HepG2 (cell line): ENCODE measurements around the gene STX1B. TPM values are rescaled to one million over a fixed set of nuclear protein-coding genes. Genes with fewer than 3 reads are reported as not detected.
A peak's percentile ranks its signal among the peaks of the same experiment; 100 is the strongest.

Experiments
- DBP ChIP-seq: sonication (generic); formaldehyde crosslinking; IDR thresholded peaks from 2 replicates; pipeline ENCODE4 v1.4.0; 2020; ENCODE audit warnings: missing genetic modification reagents; ENCODE audit errors: not compliant biosample characterization
- DNMT3B ChIP-seq: conservative IDR thresholded peaks from 2 replicates; pipeline ENCODE4 v1.6.1; 2016; ENCODE audit warnings: missing biosample characterization, control low read depth
- FOXC1 ChIP-seq: sonication (generic); formaldehyde crosslinking; IDR thresholded peaks from 2 replicates; pipeline ENCODE4 v1.8.0; 2022; ENCODE audit warnings: mild to moderate bottlenecking, missing genetic modification reagents, borderline replicate concordance
- GTF3A ChIP-seq: sonication (generic); formaldehyde crosslinking; conservative IDR thresholded peaks from 2 replicates; pipeline ENCODE4 v1.4.0; 2020; ENCODE audit warnings: mild to moderate bottlenecking, missing genetic modification reagents
- JDP2 ChIP-seq: sonication (generic); formaldehyde crosslinking; IDR thresholded peaks from 2 replicates; pipeline ENCODE4 v1.8.1; 2022; ENCODE audit warnings: missing genetic modification reagents, borderline replicate concordance
- KLF12 ChIP-seq: sonication (generic); formaldehyde crosslinking; IDR thresholded peaks from 2 replicates; pipeline ENCODE4 v1.4.0; 2020; ENCODE audit warnings: missing genetic modification reagents, borderline replicate concordance
- MTF2 ChIP-seq: sonication (generic); formaldehyde crosslinking; IDR thresholded peaks from 2 replicates; pipeline ENCODE4 v1.5.0; 2020; ENCODE audit warnings: missing genetic modification reagents, borderline replicate concordance
- PHF20 ChIP-seq: sonication (generic); formaldehyde crosslinking; IDR thresholded peaks from 2 replicates; pipeline ENCODE4 v1.5.0; 2020; ENCODE audit warnings: mild to moderate bottlenecking, missing genetic modification reagents
- POLR2A ChIP-seq, 2 experiments: IDR thresholded peaks; 2 replicates each; pipeline ENCODE4 v1.6.1; 2011; ENCODE audit warnings: low read depth in 2 of 2, low read length in 2 of 2, mild to moderate bottlenecking in 1 of 2, moderate library complexity in 1 of 2; ENCODE audit not compliant: insufficient read depth in 1 of 2
- REL ChIP-seq: sonication (generic); formaldehyde crosslinking; conservative IDR thresholded peaks from 2 replicates; pipeline ENCODE4 v1.8.0; 2022; ENCODE audit warnings: mild to moderate bottlenecking, missing genetic modification reagents, moderate library complexity
- SMAD9 ChIP-seq: sonication (generic); formaldehyde crosslinking; IDR thresholded peaks from 2 replicates; pipeline ENCODE4 v1.5.1; 2020; ENCODE audit warnings: mild to moderate bottlenecking, missing genetic modification reagents
- SNAPC2 ChIP-seq: sonication (generic); formaldehyde crosslinking; IDR thresholded peaks from 2 replicates; pipeline ENCODE4 v1.8.1; 2022; ENCODE audit warnings: mild to moderate bottlenecking, missing genetic modification reagents
- TCF7L2 ChIP-seq: IDR thresholded peaks from 2 replicates; pipeline ENCODE4 v1.6.1; 2011; ENCODE audit warnings: mild to moderate bottlenecking, low read depth, low read length, moderate library complexity
- U2AF1 ChIP-seq: fragments of 200-400 bp; formaldehyde crosslinking; optimal IDR thresholded peaks from 2 replicates; pipeline ENCODE3; 2017; ENCODE audit warnings: mild to moderate bottlenecking, low read depth, low read length
- ZBTB7B ChIP-seq: sonication (generic); formaldehyde crosslinking; IDR thresholded peaks from 2 replicates; pipeline ENCODE4 v1.4.0; 2020; ENCODE audit warnings: missing genetic modification reagents
- ZFP37 ChIP-seq: sonication (generic); formaldehyde crosslinking; IDR thresholded peaks from 2 replicates; pipeline ENCODE4 v1.4.0; 2020; ENCODE audit warnings: missing genetic modification reagents, borderline replicate concordance
- ZMYM4 ChIP-seq: sonication (generic); formaldehyde crosslinking; IDR thresholded peaks from 2 replicates; pipeline ENCODE4 v1.8.1; 2023; ENCODE audit warnings: mild to moderate bottlenecking, missing genetic modification reagents
- ZNF547 ChIP-seq: sonication (generic); formaldehyde crosslinking; IDR thresholded peaks from 2 replicates; pipeline ENCODE4 v1.5.1; 2020; ENCODE audit warnings: mild to moderate bottlenecking, missing genetic modification reagents
- ZNF605 ChIP-seq: sonication (generic); formaldehyde crosslinking; IDR thresholded peaks from 2 replicates; pipeline ENCODE4 v1.8.0; 2022; ENCODE audit warnings: mild to moderate bottlenecking, missing genetic modification reagents
- ZNF883 ChIP-seq: sonication (generic); formaldehyde crosslinking; IDR thresholded peaks from 2 replicates; pipeline ENCODE4 v1.5.1; 2020; ENCODE audit warnings: mild to moderate bottlenecking, missing genetic modification reagents; ENCODE audit errors: not compliant biosample characterization
- ZSCAN31 ChIP-seq: sonication (generic); formaldehyde crosslinking; IDR thresholded peaks from 2 replicates; pipeline ENCODE4 v1.5.0; 2020; ENCODE audit warnings: low read depth, mild to moderate bottlenecking, missing genetic modification reagents
- polyA plus RNA-seq, 8 experiments: library from polyadenylated mRNA; depleted of rRNA in 3 of 8; stranded (reverse) in 7 of 8; unstranded in 1 of 8; fragments of >200 nt; fragmentation: Illumina TruSeq in 4 of 8; extraction: Trizol in 4 of 8; gene quantifications; 2 replicates each; pipeline versions ENCODE4 v1.2.1 to v1.2.3, GENCODE V29; 2011 to 2016; ENCODE audit warnings: low read depth in 4 of 8, missing spikeins in 1 of 8, mixed read lengths in 1 of 8; ENCODE audit not compliant: insufficient read depth in 1 of 8
- total RNA-seq, 5 experiments: library from RNA; depleted of rRNA; stranded (reverse); fragments of >200 nt; fragmentation: Illumina TruSeq; extraction: Trizol; gene quantifications; 2 replicates each; pipeline ENCODE4 v1.2.3, GENCODE V29; 2016; ENCODE audit warnings: low read depth in 1 of 5
- TF ChIP-seq, protein P1 (sequence below): sonication (generic); formaldehyde crosslinking; IDR thresholded peaks from 2 replicates; pipeline ENCODE4 v1.5.1; 2020; ENCODE audit warnings: mild to moderate bottlenecking, missing genetic modification reagents, moderate library complexity
- TF ChIP-seq, protein P2 (sequence below): sonication (generic); formaldehyde crosslinking; IDR thresholded peaks from 2 replicates; pipeline ENCODE4 v1.4.0; 2020; ENCODE audit warnings: mild to moderate bottlenecking, missing genetic modification reagents, borderline replicate concordance

The STX1B gene
- total and polyA plus RNA-seq, 2 of the 13 experiments (the other 11 are each of a cell fraction or from before 2014, with no cell fraction given) = 2.1 to 3.0 TPM

GRCh38 chr16:30997725-30998711 lies 12.4 kb downstream of the STX1B start (continued):
- TF ChIP-seq DBP (peak; percentile 3), SMAD9 (0 out of 2 replicates have a peak, but pooled peaks have one; percentile 46), DNMT3B (no peak), ZBTB7B (CRISPR knock-in tag) (0 out of 2 replicates have a peak, but pooled peaks have one; percentile 16), FOXC1 (peak; percentile 35; the same call in 1 of the 2 replicates), TCF7L2 (no peak), REL (CRISPR knock-in tag) (no peak), POLR2A (IDR thresholded peaks at IDR 0.05; ENCODE audit: insufficient read depth in 1 of 2, low read depth in 2 of 2, low read length in 2 of 2) (peak in 1 of 2 experiments; percentile 31; a peak in 2 of 4 replicates), MTF2 (peak; percentile 81; the same call in 1 of the 2 replicates), ZNF605 (CRISPR knock-in tag) (peak; percentile 28; the same call in 1 of the 2 replicates), KLF12 (peak; percentile 32; the same call in 1 of the 2 replicates), SNAPC2 (CRISPR knock-in tag) (no peak), GTF3A (CRISPR knock-in tag) (no peak), ZFP37 (CRISPR knock-in tag) (0 out of 2 replicates have a peak, but pooled peaks have one; percentile 25), JDP2 (no peak), ZNF883 (CRISPR knock-in tag) (no peak), PHF20 (CRISPR knock-in tag) (no peak), ZSCAN31 (CRISPR knock-in tag) (peak; percentile 12; the same call in 1 of the 2 replicates), ZNF547 (CRISPR knock-in tag) (peak; percentile 79; the same call in 1 of the 2 replicates), U2AF1 (peak; percentile 46), ZMYM4 (CRISPR knock-in tag) (peak; percentile 41; the same call in 1 of the 2 replicates)
- TF ChIP-seq, protein P1, sequence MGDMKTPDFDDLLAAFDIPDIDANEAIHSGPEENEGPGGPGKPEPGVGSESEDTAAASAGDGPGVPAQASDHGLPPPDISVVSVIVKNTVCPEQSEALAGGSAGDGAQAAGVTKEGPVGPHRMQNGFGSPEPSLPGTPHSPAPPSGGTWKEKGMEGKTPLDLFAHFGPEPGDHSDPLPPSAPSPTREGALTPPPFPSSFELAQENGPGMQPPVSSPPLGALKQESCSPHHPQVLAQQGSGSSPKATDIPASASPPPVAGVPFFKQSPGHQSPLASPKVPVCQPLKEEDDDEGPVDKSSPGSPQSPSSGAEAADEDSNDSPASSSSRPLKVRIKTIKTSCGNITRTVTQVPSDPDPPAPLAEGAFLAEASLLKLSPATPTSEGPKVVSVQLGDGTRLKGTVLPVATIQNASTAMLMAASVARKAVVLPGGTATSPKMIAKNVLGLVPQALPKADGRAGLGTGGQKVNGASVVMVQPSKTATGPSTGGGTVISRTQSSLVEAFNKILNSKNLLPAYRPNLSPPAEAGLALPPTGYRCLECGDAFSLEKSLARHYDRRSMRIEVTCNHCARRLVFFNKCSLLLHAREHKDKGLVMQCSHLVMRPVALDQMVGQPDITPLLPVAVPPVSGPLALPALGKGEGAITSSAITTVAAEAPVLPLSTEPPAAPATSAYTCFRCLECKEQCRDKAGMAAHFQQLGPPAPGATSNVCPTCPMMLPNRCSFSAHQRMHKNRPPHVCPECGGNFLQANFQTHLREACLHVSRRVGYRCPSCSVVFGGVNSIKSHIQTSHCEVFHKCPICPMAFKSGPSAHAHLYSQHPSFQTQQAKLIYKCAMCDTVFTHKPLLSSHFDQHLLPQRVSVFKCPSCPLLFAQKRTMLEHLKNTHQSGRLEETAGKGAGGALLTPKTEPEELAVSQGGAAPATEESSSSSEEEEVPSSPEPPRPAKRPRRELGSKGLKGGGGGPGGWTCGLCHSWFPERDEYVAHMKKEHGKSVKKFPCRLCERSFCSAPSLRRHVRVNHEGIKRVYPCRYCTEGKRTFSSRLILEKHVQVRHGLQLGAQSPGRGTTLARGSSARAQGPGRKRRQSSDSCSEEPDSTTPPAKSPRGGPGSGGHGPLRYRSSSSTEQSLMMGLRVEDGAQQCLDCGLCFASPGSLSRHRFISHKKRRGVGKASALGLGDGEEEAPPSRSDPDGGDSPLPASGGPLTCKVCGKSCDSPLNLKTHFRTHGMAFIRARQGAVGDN = peak; percentile 50
- TF ChIP-seq, protein P2, sequence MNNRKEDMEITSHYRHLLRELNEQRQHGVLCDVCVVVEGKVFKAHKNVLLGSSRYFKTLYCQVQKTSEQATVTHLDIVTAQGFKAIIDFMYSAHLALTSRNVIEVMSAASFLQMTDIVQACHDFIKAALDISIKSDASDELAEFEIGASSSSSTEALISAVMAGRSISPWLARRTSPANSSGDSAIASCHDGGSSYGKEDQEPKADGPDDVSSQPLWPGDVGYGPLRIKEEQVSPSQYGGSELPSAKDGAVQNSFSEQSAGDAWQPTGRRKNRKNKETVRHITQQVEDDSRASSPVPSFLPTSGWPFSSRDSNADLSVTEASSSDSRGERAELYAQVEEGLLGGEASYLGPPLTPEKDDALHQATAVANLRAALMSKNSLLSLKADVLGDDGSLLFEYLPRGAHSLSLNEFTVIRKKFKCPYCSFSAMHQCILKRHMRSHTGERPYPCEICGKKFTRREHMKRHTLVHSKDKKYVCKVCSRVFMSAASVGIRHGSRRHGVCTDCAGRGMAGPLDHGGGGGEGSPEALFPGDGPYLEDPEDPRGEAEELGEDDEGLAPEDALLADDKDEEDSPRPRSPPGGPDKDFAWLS = 0 out of 2 replicates have a peak, but pooled peaks have one; percentile 4
